HFFc6 (cell line): ENCODE measurements around the gene TTC7B. TPM values are rescaled to one million over a fixed set of nuclear protein-coding genes. Genes with fewer than 3 reads are reported as not detected.

Experiments used
- DNase-seq: peaks from one replicate; pipeline ENCODE4 v3.0.0-alpha.2; 2018
- H3K27ac Mint-ChIP-seq: 2 replicates; pipeline ENCODE4 v1.8.0; 2020; ENCODE audit warnings: mild to moderate bottlenecking, mixed read lengths
- H3K27me3 Mint-ChIP-seq: 2 replicates; pipeline ENCODE4 v1.8.0; 2021; ENCODE audit warnings: mild to moderate bottlenecking, moderate library complexity, mixed read lengths; ENCODE audit not compliant: insufficient read depth
- H3K36me3 Mint-ChIP-seq: 2 replicates; pipeline ENCODE4 v1.8.0; 2021; ENCODE audit warnings: low read depth, mixed read lengths
- H3K4me1 Mint-ChIP-seq: 2 replicates; pipeline ENCODE4 v1.8.0; 2020; ENCODE audit warnings: low read depth, mixed read lengths
- H3K4me3 Mint-ChIP-seq: 2 replicates; pipeline ENCODE4 v1.8.0; 2020; ENCODE audit warnings: mild to moderate bottlenecking, moderate library complexity, mixed read lengths
- H3K9me3 Mint-ChIP-seq: 2 replicates; pipeline ENCODE4 v1.8.0; 2020; ENCODE audit warnings: mild to moderate bottlenecking, mixed read lengths
- CTCF ChIP-seq: fragments of 200-600 bp; sonication (generic); IDR thresholded peaks from 2 replicates; pipeline ENCODE4 v1.5.0; 2021; ENCODE audit warnings: antibody characterized with exemption, mild to moderate bottlenecking
- total RNA-seq, 6 experiments: library from RNA; stranded (reverse); fragmentation: NEBNext Ultra II Directional; extraction: Animal tissue kit (Norgen Biotek cat#: 25700); gene quantifications; 2 replicates in 1 of 6; 3 replicates in 5 of 6; pipeline ENCODE4 v1.2.3, GENCODE V29; 2021

TTC7B gene
- total RNA-seq, 6 experiments from 2014 or later = 34.6 to 46.9 (median 40.9) TPM

GRCh38 chr14:90603841-90604240, 212.4 kb downstream of the TTC7B start:
- Mint-ChIP-seq H3K27ac (no peak overlapping the region), H3K36me3 (no peaks in the 10 kb centered on the region), H3K27me3 (no peaks in the 10 kb centered on the region; the same call in none of the 2 replicates), H3K9me3 (no peaks in the 10 kb centered on the region), H3K4me3 (no peak overlapping the region), H3K4me1 (peaks cover 19% of the 10 kb centered on the region)
- no peak for DNase-seq
- no peak for TF ChIP-seq CTCF

GRCh38 chr14:90603336-90603735, 212.9 kb downstream of the TTC7B start:
- DNase-seq = no peak
- Mint-ChIP-seq H3K36me3 (no peaks in the 10 kb centered on the region), H3K4me3 (no peak overlapping the region), H3K4me1 (peaks cover 19% of the 10 kb centered on the region), H3K9me3 (no peaks in the 10 kb centered on the region), H3K27ac (no peak overlapping the region), H3K27me3 (no peaks in the 10 kb centered on the region; the same call in none of the 2 replicates)
- TF ChIP-seq CTCF = no peak

GRCh38 chr14:90602088-90602687, 214.0 kb downstream of the TTC7B start:
- H3K27me3 Mint-ChIP-seq = no peaks in the 10 kb centered on the region; the same call in none of the 2 replicates
- TF ChIP-seq CTCF = no peak
- H3K27ac Mint-ChIP-seq = no peak overlapping the region
- no peak overlapping the region for H3K4me3 Mint-ChIP-seq
- H3K4me1 Mint-ChIP-seq = peaks cover 19% of the 10 kb centered on the region
- no peaks in the 10 kb centered on the region for H3K9me3 Mint-ChIP-seq
- no peaks in the 10 kb centered on the region for H3K36me3 Mint-ChIP-seq
- no peak for DNase-seq

- peaks cover 19% of the 10 kb centered on the region for H3K4me1 Mint-ChIP-seq
- no peak for TF ChIP-seq CTCF
Observed at GRCh38 chr14:90601563-90601962, 214.7 kb downstream of the TTC7B start.

GRCh38 chr14:90600619-90601018, 215.6 kb downstream of the TTC7B start:
- no peaks in the 10 kb centered on the region for H3K36me3 Mint-ChIP-seq
- H3K4me1 Mint-ChIP-seq = peaks cover 19% of the 10 kb centered on the region
- H3K27me3 Mint-ChIP-seq = no peaks in the 10 kb centered on the region; the same call in none of the 2 replicates
- no peak overlapping the region for H3K4me3 Mint-ChIP-seq
- no peak for TF ChIP-seq CTCF
- no peak overlapping the region for H3K27ac Mint-ChIP-seq
- no peak for DNase-seq
- H3K9me3 Mint-ChIP-seq = no peaks in the 10 kb centered on the region

More at GRCh38 chr14:90601563-90601962, 214.7 kb downstream of the TTC7B start:
- Mint-ChIP-seq H3K27ac (no peak overlapping the region), H3K27me3 (no peaks in the 10 kb centered on the region; the same call in none of the 2 replicates), H3K4me3 (no peak overlapping the region), H3K36me3 (no peaks in the 10 kb centered on the region), H3K9me3 (no peaks in the 10 kb centered on the region)
- no peak for DNase-seq
